EL (cell line): Measurements from ENCODE around the gene RTTN.
A peak's percentile ranks its signal among the peaks of the same experiment; 100 is the strongest.
"Not testable (repeated sequence)": the region's sequence is repeated elsewhere in the genome, so short reads cannot be mapped to it uniquely, and the experiment has no call there.

Experiments
- DNase-seq: peaks from one replicate; pipeline ENCODE4 v3.0.0-alpha.2; 2016

The RTTN gene

DNA sequence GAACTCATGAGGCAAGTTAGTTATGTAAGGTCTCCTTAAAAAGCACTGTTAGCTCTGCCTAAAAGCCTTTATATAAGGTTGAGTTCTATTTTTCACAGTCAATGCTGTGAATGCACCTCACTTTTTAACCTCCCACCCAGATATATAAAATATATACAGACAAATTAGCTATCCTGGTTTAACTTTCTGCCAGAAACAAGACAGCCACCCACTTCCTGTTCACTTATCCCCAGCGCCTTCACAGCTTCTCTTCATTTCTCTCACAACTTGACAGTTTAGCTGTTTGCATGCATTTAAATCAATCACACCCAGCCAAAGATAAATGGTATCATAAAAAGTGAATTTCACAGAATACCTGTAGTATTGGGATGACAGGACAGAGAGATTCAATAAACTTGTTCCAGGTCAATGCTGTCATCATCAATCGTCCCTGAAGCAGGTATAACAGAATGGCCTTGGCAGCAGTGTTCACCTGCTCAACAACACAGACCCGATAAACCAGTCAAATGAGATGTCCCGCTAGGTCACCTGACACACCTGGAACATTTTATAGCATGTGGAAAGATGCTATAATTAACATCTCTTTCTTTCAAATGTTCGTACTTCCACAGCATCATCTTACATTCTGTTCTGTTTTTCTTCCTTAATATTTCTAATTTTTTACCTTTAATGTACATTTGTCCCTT, 55.7 kb downstream of the RTTN start:
- DNase-seq: no peak

DNA sequence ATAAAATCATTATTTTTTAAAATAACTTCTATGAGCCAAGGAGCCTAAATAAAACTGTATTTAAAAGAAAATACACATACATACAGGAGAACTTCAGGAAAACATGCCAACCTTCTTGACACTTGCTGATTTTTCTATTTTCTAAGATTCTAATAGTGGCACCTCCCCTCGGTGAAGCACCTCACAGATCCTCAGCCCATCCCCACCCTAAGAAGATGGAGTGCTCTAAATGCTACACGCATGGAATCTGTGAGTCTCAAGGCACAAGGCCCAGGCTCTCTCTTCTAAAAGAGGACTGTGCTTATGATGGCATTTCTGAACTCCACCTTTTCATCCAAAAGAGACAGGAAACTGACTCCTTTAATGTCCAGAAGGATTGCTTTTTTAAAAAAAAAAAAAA, 56.3 kb downstream of the RTTN start:
- no peak for DNase-seq

- no peak for DNase-seq
Observed at GRCh38 chr18:70148039-70148938, 57.2 kb downstream of the RTTN start.

DNA sequence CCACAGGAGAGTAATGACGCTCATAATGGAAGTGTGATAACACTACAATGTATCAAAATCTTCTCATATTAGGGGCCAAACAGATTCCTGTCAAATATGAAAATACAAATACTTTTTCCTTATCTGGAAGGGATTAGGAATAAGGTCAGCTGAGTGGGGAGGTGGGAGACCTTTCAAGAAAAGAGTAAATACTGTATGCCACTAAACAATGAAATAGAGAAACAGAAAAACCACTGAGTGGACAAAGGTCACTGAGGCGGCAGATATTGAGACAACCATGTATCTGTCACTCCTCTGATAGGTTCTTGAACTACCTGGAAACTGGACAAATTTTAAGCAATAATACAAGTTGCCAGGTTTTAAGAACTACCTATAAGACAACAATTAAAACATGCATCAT, 59.3 kb downstream of the RTTN start:
- DNase-seq: no peak

DNA sequence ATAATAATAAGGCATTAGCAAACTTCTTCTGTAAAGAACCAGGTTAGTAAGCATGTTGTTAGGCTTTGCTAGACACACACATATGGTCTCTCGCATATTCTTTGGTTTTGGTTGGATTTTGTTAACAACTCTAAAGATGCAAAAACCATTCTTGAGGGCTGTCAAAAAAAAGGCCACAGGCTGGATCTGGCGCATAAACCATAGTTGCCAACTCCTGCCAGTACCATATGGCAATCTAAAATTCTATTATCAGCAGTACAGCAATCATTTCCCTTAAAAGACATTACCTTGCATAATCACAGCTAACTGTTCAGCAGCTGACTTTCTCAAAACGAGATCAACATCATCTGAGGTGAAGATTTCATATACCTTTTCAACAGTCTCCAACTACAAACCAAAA, 63.5 kb downstream of the RTTN start:
- no peak for DNase-seq

GRCh38 chr18:70139138-70139537, 66.3 kb downstream of the RTTN start:
- DNase-seq: no peak

GRCh38 chr18:70135604-70136003, 69.9 kb downstream of the RTTN start:
- DNase-seq: no peak

GRCh38 chr18:70132999-70133398, 72.5 kb downstream of the RTTN start:
- peak; percentile 95 for DNase-seq

- no peak for DNase-seq
Observed at GRCh38 chr18:70128271-70128670, 77.2 kb downstream of the RTTN start.

GRCh38 chr18:70127359-70127758, 78.1 kb downstream of the RTTN start:
- no peak for DNase-seq

- no peak for DNase-seq
Observed at GRCh38 chr18:70126832-70127231, 78.7 kb downstream of the RTTN start.

GRCh38 chr18:70124139-70124538, 81.3 kb downstream of the RTTN start:
- DNase-seq: no peak

DNA sequence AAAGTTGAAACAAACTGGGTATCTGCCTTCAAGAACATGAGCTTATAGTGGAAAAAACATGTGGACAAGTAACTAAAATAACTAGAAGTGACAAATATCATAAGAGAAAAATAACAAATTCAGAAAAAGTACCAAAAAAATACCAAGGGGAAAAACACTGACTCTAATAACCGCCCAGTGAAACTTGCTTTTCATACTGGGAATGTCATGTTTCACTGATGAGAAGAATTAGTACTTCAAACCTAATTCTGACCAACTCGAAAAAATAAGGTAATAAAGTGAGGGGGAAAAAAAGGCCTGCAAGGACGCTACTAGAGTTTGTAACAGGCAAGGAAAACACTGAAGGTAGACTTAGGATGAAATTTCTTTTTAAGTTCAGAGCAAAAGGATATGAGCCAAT, 83.6 kb downstream of the RTTN start:
- DNase-seq: no peak

- DNase-seq: peak; percentile 2
Observed at GRCh38 chr18:70116949-70117348, 88.5 kb downstream of the RTTN start.

- no peak for DNase-seq
Observed at GRCh38 chr18:70113511-70113910, 92.0 kb downstream of the RTTN start.

GRCh38 chr18:70110678-70111077, 94.8 kb downstream of the RTTN start:
- DNase-seq: no peak

DNA sequence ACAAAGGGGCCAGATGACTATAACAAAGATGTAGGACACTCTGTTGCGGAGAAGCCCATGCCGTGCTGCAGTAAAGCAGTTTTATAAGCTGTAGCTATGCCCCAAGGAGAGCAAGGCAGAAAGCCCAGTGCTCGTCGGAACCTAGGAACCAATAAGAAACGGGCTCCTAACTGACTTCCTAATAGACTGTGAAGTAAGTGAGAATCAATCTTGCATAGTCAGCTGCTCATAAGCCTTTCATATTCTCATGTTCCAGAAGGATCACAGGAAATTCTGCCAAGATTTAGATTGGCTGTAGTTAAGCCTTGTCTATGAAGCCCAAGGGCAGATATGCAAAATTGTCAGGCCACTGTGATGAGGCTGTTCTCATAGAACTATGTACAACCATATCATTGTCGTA, 98.4 kb downstream of the RTTN start:
- no peak for DNase-seq

- DNase-seq: not testable (repeated sequence)
Observed at GRCh38 chr18:70102854-70103253, 102.6 kb downstream of the RTTN start.

DNA sequence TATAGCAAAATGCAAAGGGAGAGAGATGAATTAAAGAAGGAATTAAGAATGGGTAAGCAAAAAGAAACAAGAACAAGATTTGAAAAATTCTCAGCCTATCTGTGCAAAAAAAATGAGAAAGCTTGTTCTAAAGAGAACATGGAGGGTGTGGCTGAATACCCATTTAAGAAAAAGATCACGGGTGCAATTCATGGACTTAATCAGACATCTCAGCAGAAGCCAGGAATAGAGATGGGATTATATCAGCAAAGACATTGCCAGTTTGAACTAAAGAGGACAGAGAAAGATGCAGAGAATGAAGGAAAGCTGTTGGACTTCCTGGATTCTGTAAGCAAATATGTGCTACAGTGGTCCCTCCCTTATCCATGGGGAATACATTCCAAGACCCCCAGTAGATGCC, 115.6 kb downstream of the RTTN start:
- no peak for DNase-seq

- no peak for DNase-seq
Observed at GRCh38 chr18:70086085-70086484, 119.4 kb downstream of the RTTN start.

- DNase-seq: no peak
Observed at GRCh38 chr18:70085641-70086040, 119.8 kb downstream of the RTTN start.

GRCh38 chr18:70082430-70082829, 123.1 kb downstream of the RTTN start:
- DNase-seq: no peak

DNA sequence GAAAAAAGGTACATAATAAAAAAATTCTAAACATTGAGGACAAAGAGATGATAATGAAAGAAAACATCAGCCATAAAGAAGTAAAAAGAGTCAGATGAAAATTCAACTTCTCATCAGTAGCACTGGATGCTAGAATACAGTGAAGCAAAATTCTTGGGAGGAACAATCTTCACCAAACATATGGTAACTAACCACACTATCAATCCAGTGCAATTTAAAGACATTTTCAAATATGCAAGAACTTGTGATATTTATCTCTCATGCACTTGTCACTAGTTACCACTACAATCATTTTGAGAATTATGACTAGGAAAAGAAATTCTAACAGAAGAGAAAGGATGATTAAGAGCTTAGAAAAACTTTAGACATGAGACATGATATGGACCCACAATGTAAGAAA, 127.4 kb downstream of the RTTN start:
- DNase-seq: no peak

DNA sequence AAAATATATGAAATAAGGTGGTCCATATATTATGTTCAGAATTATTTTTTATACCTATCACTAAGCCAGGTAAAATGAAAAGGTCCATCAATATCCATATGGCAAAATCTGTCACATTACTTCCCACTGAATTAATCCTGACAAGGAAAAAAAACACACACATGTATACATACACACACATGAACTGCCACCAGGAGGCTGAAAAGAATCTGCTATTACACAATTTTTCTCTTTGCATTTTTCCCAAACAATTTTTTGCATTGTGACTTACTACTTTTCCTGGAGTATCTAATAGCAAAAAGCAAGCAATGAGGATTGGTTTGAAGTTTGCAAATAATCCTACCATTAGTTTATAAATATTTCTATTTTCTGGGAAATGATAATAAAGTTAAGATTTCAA, 129.6 kb downstream of the RTTN start:
- DNase-seq: no peak
